Panc1 (cell line): Measurements from ENCODE around the gene RPS15. TPM values are rescaled to one million over a fixed set of nuclear protein-coding genes. Genes with fewer than 3 reads are reported as not detected.

ENCODE experiments used
- ATAC-seq: fragments of 200-7000 bp; cut with Tn5 transposase; 2 replicates; pipeline ENCODE4 v1.9.1; 2020; ENCODE audit warnings: mild to moderate bottlenecking, moderate library complexity
- BruUV-seq: library from RNA; stranded (reverse); fragments of 400-500 nt; replicated peaks from 2 replicates; lab custom pipeline; 2021; lab: Mats Ljungman, UMichigan
- CTCF ChIA-PET: fragments of 300-600 bp; sonication (Branson Sonifier 250); formaldehyde crosslinking; loops from one replicate; lab custom pipeline; 2022; ENCODE audit warnings: antibody characterized with exemption; lab: Charles Lee
- POLR2A ChIA-PET: fragments of 300-600 bp; sonication (Branson Sonifier 250); formaldehyde crosslinking; loops from one replicate; lab custom pipeline; 2022; ENCODE audit warnings: antibody characterized with exemption; lab: Charles Lee
- DNase-seq: peaks from one replicate; pipeline ENCODE4 v3.0.0-alpha.2; 2010; ENCODE audit warnings: low read depth, low spot score
- H3K27ac ChIP-seq: 2 replicates; pipeline ENCODE4 v1.5.1; 2011; ENCODE audit warnings: mild to moderate bottlenecking, low read length, inconsistent platforms
- H3K27me3 ChIP-seq: fragments of 200-500 bp; sonication (Bioruptor generic); 2 replicates; pipeline ENCODE4 v1.6.0; 2014; ENCODE audit warnings: low read length, inconsistent platforms; ENCODE audit not compliant: control insufficient read depth, insufficient read depth
- H3K36me3 ChIP-seq: fragments of 200-500 bp; sonication (Bioruptor generic); 2 replicates; pipeline ENCODE4 v1.5.1; 2014; ENCODE audit warnings: inconsistent platforms, mild to moderate bottlenecking, low read length, moderate library complexity; ENCODE audit not compliant: control insufficient read depth, insufficient read depth
- H3K4me1 ChIP-seq: 2 replicates; pipeline ENCODE4 v1.5.1; 2011; ENCODE audit warnings: inconsistent platforms, mild to moderate bottlenecking, low read length, moderate library complexity; ENCODE audit not compliant: control insufficient read depth, insufficient read depth
- H3K4me3 ChIP-seq, 2 experiments: 2 replicates each; pipeline ENCODE4 v1.5.1; 2011 to 2012; ENCODE audit warnings: low read depth in 2 of 2, low read length in 2 of 2, mild to moderate bottlenecking in 2 of 2, inconsistent platforms in 1 of 2, moderate library complexity in 1 of 2
- H3K9me3 ChIP-seq: fragments of 200-500 bp; sonication (Bioruptor generic); 2 replicates; pipeline ENCODE4 v1.5.1; 2014; ENCODE audit warnings: low read depth, mild to moderate bottlenecking, inconsistent platforms, low read length, moderate library complexity; ENCODE audit not compliant: control insufficient read depth, insufficient read depth
- POLR2AphosphoS5 ChIP-seq: IDR thresholded peaks from 2 replicates; pipeline ENCODE4 v1.6.1; 2012; ENCODE audit warnings: mild to moderate bottlenecking, low read depth, low read length, moderate library complexity
- SIN3A ChIP-seq: IDR thresholded peaks from 2 replicates; pipeline ENCODE4 v1.6.1; 2012; ENCODE audit warnings: low read depth, mild to moderate bottlenecking, low read length, moderate library complexity, borderline replicate concordance; ENCODE audit not compliant: insufficient read depth
- TCF7L2 ChIP-seq: IDR thresholded peaks from 2 replicates; pipeline ENCODE4 v1.6.1; 2011; ENCODE audit warnings: mild to moderate bottlenecking, low read depth, low read length, inconsistent platforms
- in situ Hi-C: cut with HindIII; loops from 2 replicates; pipeline ENCODE4 v1.10.0; 2016; ENCODE audit warnings: low sequenced_read_pairs, low pct_unique_long_range_greater_than_20kb
- intact Hi-C: fragments of 100-400 bp; cut with micrococcal nuclease; formaldehyde crosslinking; loops from one replicate; pipeline ENCODE4 v1.10.0; 2022; ENCODE audit not compliant: unreplicated experiment
- total RNA-seq: library from RNA; stranded (reverse); gene quantifications from one replicate; pipeline ENCODE4 v1.2.1, GENCODE V29; 2021; ENCODE audit not compliant: unreplicated experiment
- TF ChIP-seq, protein P1 (sequence below), 2 experiments: IDR thresholded peaks; 2 replicates each; pipeline ENCODE4 v1.6.1; 2011 to 2012; ENCODE audit warnings: low read depth in 2 of 2, control low read depth in 1 of 2, low read length in 1 of 2, mild to moderate bottlenecking in 1 of 2, moderate library complexity in 1 of 2; ENCODE audit not compliant: insufficient read depth in 1 of 2
- TF ChIP-seq, protein P2 (sequence below): fragments of 450-650 bp; IDR thresholded peaks from 2 replicates; pipeline ENCODE4 v1.5.1; 2017; ENCODE audit warnings: mild to moderate bottlenecking

RPS15 gene
- total RNA-seq, 1 experiment from 2014 or later = 1,067 TPM

DNA sequence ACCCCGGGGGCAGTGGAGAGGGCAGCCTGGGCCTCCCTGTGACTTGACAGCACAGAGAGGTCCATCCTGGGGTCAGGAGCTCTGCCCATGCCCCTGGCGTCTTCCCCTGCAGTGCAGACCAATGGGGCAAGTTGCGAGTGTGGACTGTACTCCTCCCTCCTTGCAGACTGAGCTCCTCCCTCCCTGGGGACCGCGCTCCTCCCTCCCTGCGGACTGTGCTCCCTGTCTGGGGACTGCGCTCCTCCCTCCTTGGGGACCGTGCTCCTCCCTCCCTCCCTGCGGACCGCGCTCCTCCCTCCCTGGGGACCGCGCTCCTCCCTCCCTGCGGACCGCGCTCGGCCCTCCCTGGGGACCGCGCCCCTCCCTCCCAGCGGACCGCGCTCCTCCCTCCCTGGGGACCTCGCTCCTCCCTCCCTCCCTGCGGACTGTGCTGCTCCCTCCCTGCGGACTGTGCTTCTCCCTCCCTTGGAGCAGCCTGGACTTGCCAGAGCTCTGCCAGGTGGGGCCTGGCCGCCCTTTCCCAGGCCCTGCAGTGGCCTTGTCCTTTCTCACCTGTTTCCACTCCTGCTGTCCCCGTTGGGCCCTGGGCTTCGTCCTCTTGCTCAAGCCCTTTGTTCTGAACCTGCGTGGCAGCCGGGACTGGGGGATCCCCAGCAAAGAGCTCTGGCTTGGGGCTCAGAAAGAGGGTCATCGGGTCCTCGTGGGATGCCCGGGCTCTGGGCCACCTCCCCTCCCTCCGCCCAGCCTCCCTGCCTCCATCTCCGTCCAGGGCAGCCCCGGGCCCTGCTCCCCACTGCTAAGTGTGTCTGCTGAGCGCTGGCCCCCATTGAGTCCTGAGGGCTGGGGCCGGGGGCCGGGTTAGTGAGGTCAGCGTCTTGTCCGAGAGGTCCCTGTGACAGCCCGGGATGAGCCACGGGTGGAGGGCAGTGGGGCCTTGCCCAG, 43.7 kb upstream of the RPS15 start:
- intact Hi-C loops (no loop called here), in situ Hi-C loops (no loop called here)
- CTCF ChIA-PET = no interaction called here
- H3K4me3 ChIP-seq = no peak overlapping the region
- no peaks in the 10 kb centered on the region for H3K36me3 ChIP-seq
- H3K27ac ChIP-seq = no peak overlapping the region
- no peak for TF ChIP-seq TCF7L2
- TF ChIP-seq, protein P1, sequence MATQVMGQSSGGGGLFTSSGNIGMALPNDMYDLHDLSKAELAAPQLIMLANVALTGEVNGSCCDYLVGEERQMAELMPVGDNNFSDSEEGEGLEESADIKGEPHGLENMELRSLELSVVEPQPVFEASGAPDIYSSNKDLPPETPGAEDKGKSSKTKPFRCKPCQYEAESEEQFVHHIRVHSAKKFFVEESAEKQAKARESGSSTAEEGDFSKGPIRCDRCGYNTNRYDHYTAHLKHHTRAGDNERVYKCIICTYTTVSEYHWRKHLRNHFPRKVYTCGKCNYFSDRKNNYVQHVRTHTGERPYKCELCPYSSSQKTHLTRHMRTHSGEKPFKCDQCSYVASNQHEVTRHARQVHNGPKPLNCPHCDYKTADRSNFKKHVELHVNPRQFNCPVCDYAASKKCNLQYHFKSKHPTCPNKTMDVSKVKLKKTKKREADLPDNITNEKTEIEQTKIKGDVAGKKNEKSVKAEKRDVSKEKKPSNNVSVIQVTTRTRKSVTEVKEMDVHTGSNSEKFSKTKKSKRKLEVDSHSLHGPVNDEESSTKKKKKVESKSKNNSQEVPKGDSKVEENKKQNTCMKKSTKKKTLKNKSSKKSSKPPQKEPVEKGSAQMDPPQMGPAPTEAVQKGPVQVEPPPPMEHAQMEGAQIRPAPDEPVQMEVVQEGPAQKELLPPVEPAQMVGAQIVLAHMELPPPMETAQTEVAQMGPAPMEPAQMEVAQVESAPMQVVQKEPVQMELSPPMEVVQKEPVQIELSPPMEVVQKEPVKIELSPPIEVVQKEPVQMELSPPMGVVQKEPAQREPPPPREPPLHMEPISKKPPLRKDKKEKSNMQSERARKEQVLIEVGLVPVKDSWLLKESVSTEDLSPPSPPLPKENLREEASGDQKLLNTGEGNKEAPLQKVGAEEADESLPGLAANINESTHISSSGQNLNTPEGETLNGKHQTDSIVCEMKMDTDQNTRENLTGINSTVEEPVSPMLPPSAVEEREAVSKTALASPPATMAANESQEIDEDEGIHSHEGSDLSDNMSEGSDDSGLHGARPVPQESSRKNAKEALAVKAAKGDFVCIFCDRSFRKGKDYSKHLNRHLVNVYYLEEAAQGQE (IDR thresholded peaks at IDR 0.05; ENCODE audit: insufficient read depth in 1 of 2, low read depth in 2 of 2, low read length in 1 of 2) = no peak
- TF ChIP-seq SIN3A = no peak
- no peak for TF ChIP-seq POLR2AphosphoS5
- TF ChIP-seq, protein P2, sequence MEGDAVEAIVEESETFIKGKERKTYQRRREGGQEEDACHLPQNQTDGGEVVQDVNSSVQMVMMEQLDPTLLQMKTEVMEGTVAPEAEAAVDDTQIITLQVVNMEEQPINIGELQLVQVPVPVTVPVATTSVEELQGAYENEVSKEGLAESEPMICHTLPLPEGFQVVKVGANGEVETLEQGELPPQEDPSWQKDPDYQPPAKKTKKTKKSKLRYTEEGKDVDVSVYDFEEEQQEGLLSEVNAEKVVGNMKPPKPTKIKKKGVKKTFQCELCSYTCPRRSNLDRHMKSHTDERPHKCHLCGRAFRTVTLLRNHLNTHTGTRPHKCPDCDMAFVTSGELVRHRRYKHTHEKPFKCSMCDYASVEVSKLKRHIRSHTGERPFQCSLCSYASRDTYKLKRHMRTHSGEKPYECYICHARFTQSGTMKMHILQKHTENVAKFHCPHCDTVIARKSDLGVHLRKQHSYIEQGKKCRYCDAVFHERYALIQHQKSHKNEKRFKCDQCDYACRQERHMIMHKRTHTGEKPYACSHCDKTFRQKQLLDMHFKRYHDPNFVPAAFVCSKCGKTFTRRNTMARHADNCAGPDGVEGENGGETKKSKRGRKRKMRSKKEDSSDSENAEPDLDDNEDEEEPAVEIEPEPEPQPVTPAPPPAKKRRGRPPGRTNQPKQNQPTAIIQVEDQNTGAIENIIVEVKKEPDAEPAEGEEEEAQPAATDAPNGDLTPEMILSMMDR = no peak
- H3K27me3 ChIP-seq = no peaks in the 10 kb centered on the region
- no peak for DNase-seq
- ATAC-seq = no peak
- POLR2A ChIA-PET = no interaction called here
- H3K4me1 ChIP-seq = peaks cover 15% of the 10 kb centered on the region
- no peaks in the 10 kb centered on the region for H3K9me3 ChIP-seq
- no TSS peak for BruUV-seq

DNA sequence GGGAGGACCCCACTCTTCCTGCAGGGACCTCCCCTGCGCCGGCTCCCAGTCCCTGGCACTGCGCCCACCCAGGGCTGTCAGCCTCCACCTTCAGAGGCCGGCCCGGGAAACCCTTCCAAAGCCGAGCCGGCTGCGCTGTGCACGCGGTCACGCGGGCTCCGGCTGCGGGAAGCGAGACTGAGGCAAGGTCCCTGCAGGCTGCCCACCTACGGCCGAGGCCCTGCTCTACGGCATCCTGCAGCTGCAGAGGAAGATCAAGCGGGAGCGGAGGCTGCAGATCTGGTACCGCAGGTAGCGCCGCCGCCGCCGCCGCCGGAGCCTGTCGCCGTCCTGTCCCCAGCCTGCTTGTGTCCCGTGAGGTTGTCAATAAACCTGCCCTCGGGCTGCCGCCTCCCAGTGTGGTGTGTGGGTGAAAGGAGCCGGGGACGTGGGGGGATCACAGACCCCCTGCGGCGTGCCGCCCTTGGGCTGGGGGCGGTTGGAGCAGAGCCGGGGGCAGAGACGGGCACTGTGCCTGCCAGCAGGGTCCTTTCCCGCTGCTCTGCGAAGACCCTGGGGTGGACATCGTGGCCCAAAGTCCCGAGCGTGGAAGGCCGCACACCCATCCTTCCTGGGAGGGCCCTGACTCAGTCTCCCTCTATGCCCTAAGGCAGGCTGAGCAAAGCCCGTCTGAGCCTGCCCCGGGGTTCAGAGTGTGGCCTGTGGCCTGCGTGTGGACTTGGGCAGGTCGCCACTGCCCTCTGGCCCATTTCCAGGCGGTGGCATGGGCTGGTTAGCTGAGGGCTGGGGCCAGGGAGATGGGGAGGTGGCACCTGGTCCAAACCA, 42.8 kb upstream of the RPS15 start:
- ATAC-seq (no peak), DNase-seq (no peak)
- Histone ChIP-seq H3K36me3 (0 out of 2 replicates have a peak, but pooled peaks cover under 1% of the 10 kb centered on the region), H3K4me3 (no peak overlapping the region), H3K4me1 (peaks cover 16% of the 10 kb centered on the region), H3K27ac (no peak overlapping the region), H3K27me3 (no peaks in the 10 kb centered on the region), H3K9me3 (no peaks in the 10 kb centered on the region)
- ChIA-PET POLR2A (no interaction called here), CTCF (no interaction called here)
- no peak for TF ChIP-seq TCF7L2
- TF ChIP-seq, protein P1 (IDR thresholded peaks at IDR 0.05; ENCODE audit: insufficient read depth in 1 of 2, low read depth in 2 of 2, low read length in 1 of 2) = no peak
- no peak for TF ChIP-seq SIN3A
- TF ChIP-seq, protein P2 = no peak
- no TSS peak for BruUV-seq
- in situ Hi-C loops (no loop called here), intact Hi-C loops (no loop called here)
